ENCODE measurements around the gene SMTNL1. TPM values are rescaled to one million over a fixed set of nuclear protein-coding genes. Genes with fewer than 3 reads are reported as not detected.
A peak's percentile ranks its signal among the peaks of the same experiment; 100 is the strongest.

The SMTNL1 gene
- total RNA-seq, 1 donor, result not detected

DNA sequence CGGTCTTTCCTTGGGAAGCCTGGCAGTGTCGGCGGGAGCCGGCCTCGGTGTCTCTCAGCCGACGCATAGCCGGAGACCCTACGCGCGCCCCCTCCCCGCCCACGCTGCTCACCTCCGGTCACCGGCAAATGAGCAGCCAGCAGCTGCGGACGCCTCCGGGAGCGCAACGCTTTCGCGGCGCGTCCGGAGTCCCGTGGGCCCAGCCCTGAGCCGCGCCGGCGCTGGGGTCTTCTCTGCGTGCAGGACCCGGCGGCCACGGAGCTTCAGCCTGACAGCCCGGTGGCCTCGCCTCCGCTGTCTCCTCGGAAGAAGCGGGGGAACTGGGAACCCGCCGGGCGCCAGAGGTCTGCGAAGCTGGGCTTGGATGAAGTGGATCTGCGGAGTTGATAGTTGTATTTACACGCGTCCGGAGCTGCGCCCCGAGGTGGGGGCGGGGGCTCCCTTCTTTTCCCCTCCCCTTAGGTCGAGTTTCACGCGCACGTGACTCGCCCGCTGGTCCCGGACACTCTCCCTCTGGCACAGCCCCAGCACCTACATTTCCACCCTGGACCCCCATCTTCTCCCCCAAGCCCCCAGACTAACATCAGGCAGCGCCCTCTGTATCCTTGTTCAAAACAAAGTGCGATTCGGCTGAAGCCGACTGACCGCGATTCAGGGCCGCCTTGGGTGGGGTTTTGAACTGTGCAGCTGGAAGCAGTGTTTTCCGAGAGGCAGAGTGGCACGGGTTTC is 21.9 kb upstream of the SMTNL1 start, which contains the start of gene SLC43A1:
Gene SLC43A1 (minus strand): TSS at position 371 of the 729 bp plus-strand sequence. CDS start 1,591 bp downstream, outside the sequence.
- peak; percentile 68 for DNase-seq (ENCODE audit: low read depth)
- TF ChIP-seq, protein P1, sequence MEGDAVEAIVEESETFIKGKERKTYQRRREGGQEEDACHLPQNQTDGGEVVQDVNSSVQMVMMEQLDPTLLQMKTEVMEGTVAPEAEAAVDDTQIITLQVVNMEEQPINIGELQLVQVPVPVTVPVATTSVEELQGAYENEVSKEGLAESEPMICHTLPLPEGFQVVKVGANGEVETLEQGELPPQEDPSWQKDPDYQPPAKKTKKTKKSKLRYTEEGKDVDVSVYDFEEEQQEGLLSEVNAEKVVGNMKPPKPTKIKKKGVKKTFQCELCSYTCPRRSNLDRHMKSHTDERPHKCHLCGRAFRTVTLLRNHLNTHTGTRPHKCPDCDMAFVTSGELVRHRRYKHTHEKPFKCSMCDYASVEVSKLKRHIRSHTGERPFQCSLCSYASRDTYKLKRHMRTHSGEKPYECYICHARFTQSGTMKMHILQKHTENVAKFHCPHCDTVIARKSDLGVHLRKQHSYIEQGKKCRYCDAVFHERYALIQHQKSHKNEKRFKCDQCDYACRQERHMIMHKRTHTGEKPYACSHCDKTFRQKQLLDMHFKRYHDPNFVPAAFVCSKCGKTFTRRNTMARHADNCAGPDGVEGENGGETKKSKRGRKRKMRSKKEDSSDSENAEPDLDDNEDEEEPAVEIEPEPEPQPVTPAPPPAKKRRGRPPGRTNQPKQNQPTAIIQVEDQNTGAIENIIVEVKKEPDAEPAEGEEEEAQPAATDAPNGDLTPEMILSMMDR (IDR thresholded peaks at IDR 0.05; ENCODE audit: insufficient read depth, low read depth, low read length), result peak; percentile 18
- peak within 1 kb of the TSS; percentile 90 for H3K4me3 ChIP-seq (ENCODE audit: low read depth, low read length)

DNA sequence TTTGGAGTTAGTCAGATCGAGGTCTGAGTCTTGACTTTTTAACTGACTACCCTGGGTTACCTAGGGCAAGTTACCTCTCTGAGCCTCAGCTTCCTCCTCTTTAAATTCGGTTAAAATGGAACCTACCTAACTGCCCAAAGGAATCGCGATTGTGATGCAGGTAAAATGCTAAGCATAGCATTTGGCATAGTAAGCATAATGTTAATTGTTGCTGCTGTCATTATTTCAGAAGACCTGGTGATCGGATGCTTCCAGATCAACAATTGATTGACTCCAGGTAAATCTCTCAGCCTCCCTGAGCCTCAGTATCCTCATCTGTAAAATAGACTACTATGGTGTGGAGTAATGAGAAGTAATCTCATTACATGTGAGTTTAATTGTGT is 21.3 kb upstream of the SMTNL1 start:
- peak overlapping the region; percentile 90 for H3K4me3 ChIP-seq (ENCODE audit: low read depth, low read length)
- TF ChIP-seq, protein P1 (IDR thresholded peaks at IDR 0.05; ENCODE audit: insufficient read depth, low read depth, low read length), result no peak
- no peak for DNase-seq (ENCODE audit: low read depth)

DNA sequence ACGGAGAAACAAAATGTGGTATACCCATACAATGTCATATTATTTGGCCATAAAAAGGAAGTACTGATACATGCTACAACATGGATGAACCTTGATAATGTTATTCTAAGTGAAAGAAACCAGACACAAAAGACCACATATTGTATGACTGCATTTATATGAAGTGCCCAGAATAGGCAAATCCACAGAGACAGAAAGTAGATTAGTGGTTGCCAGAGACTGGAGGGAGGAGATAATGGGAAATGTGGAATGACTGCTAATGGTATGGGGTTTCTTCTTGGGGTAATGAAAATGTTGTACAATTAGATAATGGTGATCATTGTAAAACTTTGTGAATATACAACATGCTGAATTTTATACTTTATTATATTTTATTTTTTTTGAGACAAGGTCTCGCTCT is 16.3 kb upstream of the SMTNL1 start:
- DNase-seq (ENCODE audit: low read depth), result no peak
- TF ChIP-seq, protein P1 (IDR thresholded peaks at IDR 0.05; ENCODE audit: insufficient read depth, low read depth, low read length), result no peak
- no peak overlapping the region for H3K4me3 ChIP-seq (ENCODE audit: low read depth, low read length)

DNA sequence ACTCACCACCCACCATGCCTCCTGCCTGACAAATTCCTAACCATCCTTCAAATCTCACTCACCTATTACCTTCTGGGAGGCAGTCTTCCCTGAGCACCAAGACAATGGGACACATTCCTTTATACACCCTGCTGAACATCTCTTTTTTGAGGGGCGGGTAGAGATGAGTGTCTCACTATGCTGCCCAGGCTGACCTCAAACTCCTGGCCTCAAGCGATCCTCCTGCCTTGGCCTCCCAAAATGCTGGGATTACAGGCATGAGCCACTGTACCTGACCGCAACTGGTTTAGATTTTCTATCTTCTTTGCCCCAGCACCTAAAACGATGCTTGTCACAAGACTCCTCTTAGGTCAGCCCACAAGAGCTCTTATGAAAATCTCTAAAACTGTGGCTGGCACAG is 14.0 kb upstream of the SMTNL1 start:
- TF ChIP-seq, protein P1 (IDR thresholded peaks at IDR 0.05; ENCODE audit: insufficient read depth, low read depth, low read length), result no peak
- no peak overlapping the region for H3K4me3 ChIP-seq (ENCODE audit: low read depth, low read length)
- no peak for DNase-seq (ENCODE audit: low read depth)

DNA sequence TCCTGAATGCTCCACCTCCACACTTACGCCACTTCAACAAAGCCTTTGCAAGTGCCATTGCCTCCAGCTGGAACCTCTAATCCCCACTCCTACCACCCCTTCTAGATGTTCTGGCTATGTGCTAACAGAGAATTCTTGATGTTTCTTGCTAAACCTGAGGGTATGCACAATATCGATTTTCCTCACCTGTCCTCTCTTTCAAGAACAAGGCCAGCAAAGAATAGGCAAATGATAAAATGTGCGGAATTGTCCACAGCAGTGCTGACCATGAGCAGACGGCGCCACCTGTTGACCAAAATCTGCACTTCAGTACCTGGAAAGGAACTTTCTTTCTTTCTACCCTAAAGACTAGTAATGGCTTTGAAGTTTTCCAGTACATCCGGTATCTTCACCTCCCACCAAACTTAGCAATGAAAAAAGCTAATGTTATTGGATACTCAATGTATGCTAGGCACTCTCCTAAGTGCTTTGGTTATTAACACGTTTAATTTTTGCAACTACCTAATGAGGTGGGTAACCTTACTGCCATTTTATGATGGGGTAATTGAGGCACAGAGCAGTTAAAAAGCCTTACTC is 10.3 kb upstream of the SMTNL1 start:
- DNase-seq (ENCODE audit: low read depth), result peak; percentile 67
- TF ChIP-seq, protein P1 (IDR thresholded peaks at IDR 0.05; ENCODE audit: insufficient read depth, low read depth, low read length), result peak; percentile 93
- no peak overlapping the region for H3K4me3 ChIP-seq (ENCODE audit: low read depth, low read length)

DNA sequence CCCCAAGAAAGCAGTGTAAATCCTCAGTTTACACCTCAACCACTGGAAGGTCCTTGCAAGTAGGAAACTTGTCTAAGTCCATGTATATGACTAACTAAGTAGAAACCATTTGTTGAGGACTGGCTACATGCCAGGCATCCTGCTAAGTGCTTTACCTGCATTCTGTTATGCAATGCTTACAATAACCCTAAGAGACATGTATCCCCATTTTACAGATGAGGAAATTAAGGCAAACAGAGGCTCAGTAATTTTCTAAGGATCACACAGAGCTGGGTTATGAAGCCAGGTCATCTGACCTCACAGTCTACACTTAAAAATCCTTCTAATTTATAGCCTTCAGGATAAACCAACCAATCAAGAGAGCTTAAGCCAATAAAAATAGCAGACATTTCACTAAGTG is 8.4 kb upstream of the SMTNL1 start:
- TF ChIP-seq, protein P1 (IDR thresholded peaks at IDR 0.05; ENCODE audit: insufficient read depth, low read depth, low read length), result no peak
- no peak for DNase-seq (ENCODE audit: low read depth)
- no peak overlapping the region for H3K4me3 ChIP-seq (ENCODE audit: low read depth, low read length)

Data from fibroblast of villous mesenchyme (primary cell).